ENCODE data around the gene RNF5. TPM values are rescaled to one million over a fixed set of nuclear protein-coding genes. Genes with fewer than 3 reads are reported as not detected.

Gene RNF5
- total RNA-seq, 3 donors from 2014 or later, result 56.3 to 78.0 (median 70.5) TPM

GRCh38 chr6:32218167-32218566, 40.0 kb downstream of the RNF5 start:
- DNase-seq (ENCODE audit: low spot score in 2 of 2), result no peak
- TF ChIP-seq POLR2A (IDR thresholded peaks at IDR 0.05) (no peak), POLR2AphosphoS5 (IDR thresholded peaks at IDR 0.05) (no peak)
- TF ChIP-seq, protein P1, sequence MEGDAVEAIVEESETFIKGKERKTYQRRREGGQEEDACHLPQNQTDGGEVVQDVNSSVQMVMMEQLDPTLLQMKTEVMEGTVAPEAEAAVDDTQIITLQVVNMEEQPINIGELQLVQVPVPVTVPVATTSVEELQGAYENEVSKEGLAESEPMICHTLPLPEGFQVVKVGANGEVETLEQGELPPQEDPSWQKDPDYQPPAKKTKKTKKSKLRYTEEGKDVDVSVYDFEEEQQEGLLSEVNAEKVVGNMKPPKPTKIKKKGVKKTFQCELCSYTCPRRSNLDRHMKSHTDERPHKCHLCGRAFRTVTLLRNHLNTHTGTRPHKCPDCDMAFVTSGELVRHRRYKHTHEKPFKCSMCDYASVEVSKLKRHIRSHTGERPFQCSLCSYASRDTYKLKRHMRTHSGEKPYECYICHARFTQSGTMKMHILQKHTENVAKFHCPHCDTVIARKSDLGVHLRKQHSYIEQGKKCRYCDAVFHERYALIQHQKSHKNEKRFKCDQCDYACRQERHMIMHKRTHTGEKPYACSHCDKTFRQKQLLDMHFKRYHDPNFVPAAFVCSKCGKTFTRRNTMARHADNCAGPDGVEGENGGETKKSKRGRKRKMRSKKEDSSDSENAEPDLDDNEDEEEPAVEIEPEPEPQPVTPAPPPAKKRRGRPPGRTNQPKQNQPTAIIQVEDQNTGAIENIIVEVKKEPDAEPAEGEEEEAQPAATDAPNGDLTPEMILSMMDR (IDR thresholded peaks at IDR 0.05), result no peak
- Histone ChIP-seq H3K27me3 (no peaks in the 10 kb centered on the region), H3K4me1 (no peaks in the 10 kb centered on the region), H3K27ac (no peak overlapping the region), H3K9me3 (no peaks in the 10 kb centered on the region), H3K36me3 (no peaks in the 10 kb centered on the region), H3K4me3 (no peak overlapping the region)
- intact Hi-C loops (cut with DNase I; ENCODE audit: low total_unique reads), result no loop called here

GRCh38 chr6:32220021-32220420, 41.8 kb downstream of the RNF5 start:
- intact Hi-C loops (cut with DNase I; ENCODE audit: low total_unique reads), result no loop called here
- TF ChIP-seq POLR2AphosphoS5 (IDR thresholded peaks at IDR 0.05), result no peak
- TF ChIP-seq, protein P1 (IDR thresholded peaks at IDR 0.05), result no peak
- no peak for TF ChIP-seq POLR2A (IDR thresholded peaks at IDR 0.05)
- Histone ChIP-seq H3K4me1 (no peaks in the 10 kb centered on the region), H3K27ac (peak overlapping the region in 1 of 2 donors; percentile 12), H3K36me3 (no peaks in the 10 kb centered on the region), H3K9me3 (no peaks in the 10 kb centered on the region), H3K27me3 (no peaks in the 10 kb centered on the region), H3K4me3 (no peak overlapping the region)
- no peak for DNase-seq (ENCODE audit: low spot score in 2 of 2)

DNA sequence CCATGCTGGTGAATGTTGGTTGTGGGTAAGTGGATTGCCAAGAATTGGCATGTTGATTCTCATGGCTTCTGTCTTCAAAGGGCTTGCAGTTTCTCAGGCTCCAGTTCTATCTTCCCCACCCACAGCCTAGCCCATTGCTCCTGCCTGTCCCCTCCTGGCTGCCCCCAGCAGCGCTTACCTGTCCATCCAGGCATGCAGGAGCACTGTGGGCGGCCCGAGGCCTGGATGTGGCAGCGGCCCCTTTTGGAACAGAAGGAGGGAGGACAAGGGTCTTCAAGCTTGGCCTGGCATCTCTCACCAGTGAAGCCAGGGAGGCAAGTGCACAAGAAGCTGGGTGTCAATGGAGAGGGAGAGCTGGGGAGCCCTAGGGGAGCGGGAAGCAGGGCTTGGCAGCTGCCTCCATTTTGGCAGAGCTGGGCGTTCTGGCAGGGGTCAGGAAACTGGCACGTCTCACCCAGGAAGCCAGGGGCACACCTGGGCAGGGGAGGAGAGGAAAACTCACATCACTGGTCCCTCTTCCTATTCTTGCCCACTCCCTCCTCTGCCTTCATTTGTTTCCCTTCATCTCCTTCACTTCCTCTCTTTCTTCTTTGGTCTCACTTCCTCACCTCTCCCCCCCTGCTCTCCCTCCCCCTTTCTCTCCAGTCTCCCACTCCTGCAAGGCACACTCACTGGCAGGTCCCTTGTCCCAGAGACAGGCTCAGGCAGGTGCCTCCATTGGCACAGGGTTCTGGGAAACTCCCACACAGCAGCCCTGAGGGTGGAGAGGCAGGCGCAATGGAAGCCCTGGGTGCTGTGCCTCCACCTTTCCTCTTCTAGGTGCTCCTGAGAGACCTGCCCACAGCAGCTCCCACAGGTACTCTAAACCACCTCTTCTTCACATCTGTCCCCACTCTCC, 44.4 kb downstream of the RNF5 start:
- peak overlapping the region; percentile 16 to 57 (median 40) for H3K4me3 ChIP-seq
- H3K27ac ChIP-seq, result peak overlapping the region; percentile 66 to 89
- H3K36me3 ChIP-seq, result no peaks in the 10 kb centered on the region
- no peaks in the 10 kb centered on the region for H3K4me1 ChIP-seq
- DNase-seq (ENCODE audit: low spot score in 2 of 2), result peak in 1 of 2 donors; percentile 70
- no peaks in the 10 kb centered on the region for H3K27me3 ChIP-seq
- no peaks in the 10 kb centered on the region for H3K9me3 ChIP-seq
- intact Hi-C loops (cut with DNase I; ENCODE audit: low total_unique reads), result no loop called here
- TF ChIP-seq POLR2A (IDR thresholded peaks at IDR 0.05) (no peak), POLR2AphosphoS5 (IDR thresholded peaks at IDR 0.05) (no peak)
- TF ChIP-seq, protein P1 (IDR thresholded peaks at IDR 0.05), result no peak

- H3K4me3 ChIP-seq, result peak within 1 kb of the TSS; percentile 16 to 57 (median 40)
- H3K9me3 ChIP-seq, result no peaks in the 10 kb centered on the region
- H3K27me3 ChIP-seq, result no peaks in the 10 kb centered on the region
- intact Hi-C loops (cut with DNase I; ENCODE audit: low total_unique reads), result no loop called here
- DNase-seq (ENCODE audit: low spot score in 2 of 2), result no peak
- peak within 1 kb of the TSS; percentile 66 to 89 for H3K27ac ChIP-seq
- no peak for TF ChIP-seq POLR2AphosphoS5 (IDR thresholded peaks at IDR 0.05)
- no peak for TF ChIP-seq POLR2A (IDR thresholded peaks at IDR 0.05)
- TF ChIP-seq, protein P1 (IDR thresholded peaks at IDR 0.05), result no peak
- no peaks in the 10 kb centered on the region for H3K4me1 ChIP-seq
- no peaks in the 10 kb centered on the region for H3K36me3 ChIP-seq
These were observed 45.3 kb downstream of the RNF5 start, which contains the start of gene NOTCH4 for GRCh38 chr6:32223258-32224235. TSS of gene NOTCH4 (minus strand) at chr6:32224067. CDS start at chr6:32223928, 139 bp downstream.
